SKM-1 treated with dmso at 0.1 percent for 144 hours (cell line): ENCODE results near the gene SORCS3.

Source experiments
- DNase-seq: peaks from one replicate; lab custom pipeline; 2025; ENCODE audit not compliant: unreplicated experiment; lab: John Stamatoyannopoulos, UW

SORCS3 gene

GRCh38 chr10:105247831-105248499, 606.9 kb downstream of the SORCS3 start:
- no peak for DNase-seq

- DNase-seq, result no peak
Measured at GRCh38 chr10:105252911-105253310, 611.8 kb downstream of the SORCS3 start.

GRCh38 chr10:105253515-105254212, 612.6 kb downstream of the SORCS3 start:
- DNase-seq, result no peak

- no peak for DNase-seq
Measured at GRCh38 chr10:105258036-105258673, 617.1 kb downstream of the SORCS3 start.

GRCh38 chr10:105258674-105259065, 617.6 kb downstream of the SORCS3 start:
- DNase-seq, result no peak

GRCh38 chr10:105259201-105259600, 618.1 kb downstream of the SORCS3 start:
- no peak for DNase-seq

- no peak for DNase-seq
Measured at GRCh38 chr10:105262666-105263065, 621.6 kb downstream of the SORCS3 start.

- DNase-seq, result no peak
Measured at GRCh38 chr10:105266966-105267539, 626.0 kb downstream of the SORCS3 start.

- DNase-seq, result no peak
Measured at GRCh38 chr10:105268961-105269360, 627.9 kb downstream of the SORCS3 start.

GRCh38 chr10:105269689-105270088, 628.6 kb downstream of the SORCS3 start:
- no peak for DNase-seq

GRCh38 chr10:105274556-105275070, 633.5 kb downstream of the SORCS3 start:
- no peak for DNase-seq

GRCh38 chr10:105278439-105278838, 637.3 kb downstream of the SORCS3 start:
- no peak for DNase-seq

GRCh38 chr10:105279101-105279500, 638.0 kb downstream of the SORCS3 start:
- DNase-seq, result no peak

GRCh38 chr10:105280895-105281294, 639.8 kb downstream of the SORCS3 start:
- DNase-seq, result no peak

GRCh38 chr10:105284476-105285215, 643.6 kb downstream of the SORCS3 start:
- no peak for DNase-seq

- no peak for DNase-seq
Measured at GRCh38 chr10:105288026-105288425, 646.9 kb downstream of the SORCS3 start.

GRCh38 chr10:105288613-105289012, 647.5 kb downstream of the SORCS3 start:
- no peak for DNase-seq

GRCh38 chr10:105291571-105291970, 650.5 kb downstream of the SORCS3 start:
- no peak for DNase-seq

- no peak for DNase-seq
Measured at GRCh38 chr10:105292236-105292635, 651.1 kb downstream of the SORCS3 start.
